PC-9 (cell line): Measurements from ENCODE around the gene TMEM203. TPM values are rescaled to one million over a fixed set of nuclear protein-coding genes. Genes with fewer than 3 reads are reported as not detected.
A peak's percentile ranks its signal among the peaks of the same experiment; 100 is the strongest.

Experiments
- BruUV-seq: library from RNA; stranded (reverse); fragments of 400-500 nt; replicated peaks from 2 replicates; lab custom pipeline; 2021; lab: Mats Ljungman, UMichigan
- CTCF ChIA-PET: fragments of 300-600 bp; sonication (Branson Sonifier 250); formaldehyde crosslinking; loops from one replicate; lab custom pipeline; 2022; ENCODE audit warnings: antibody characterized with exemption; lab: Charles Lee
- POLR2A ChIA-PET: fragments of 300-600 bp; sonication (Branson Sonifier 250); formaldehyde crosslinking; loops from one replicate; lab custom pipeline; 2022; ENCODE audit warnings: antibody characterized with exemption; ENCODE audit not compliant: unreplicated experiment; lab: Charles Lee
- DNase-seq, 2 experiments: peaks; one replicate each; pipeline versions ENCODE4 v3.0.0 to v3.0.0-alpha.2; 2015 to 2022; ENCODE audit warnings: mixed read lengths in 1 of 2
- H2AFZ ChIP-seq: fragments of 200-600 bp; sonication (generic); 2 replicates; pipeline ENCODE4 v1.8.1; 2017; ENCODE audit warnings: antibody characterized with exemption
- H3F3A ChIP-seq: fragments of 200-600 bp; sonication (generic); 2 replicates; pipeline ENCODE4 v1.8.1; 2017; ENCODE audit warnings: antibody characterized with exemption, mild to moderate bottlenecking, low read depth; ENCODE audit not compliant: insufficient read depth
- H3K27ac ChIP-seq: fragments of 200-600 bp; sonication (generic); 2 replicates; pipeline ENCODE4 v1.6.1; 2016; ENCODE audit warnings: mixed run types
- H3K27me3 ChIP-seq: fragments of 200-600 bp; sonication (generic); 2 replicates; pipeline ENCODE4 v1.6.1; 2016; ENCODE audit warnings: low read depth, mixed run types; ENCODE audit not compliant: insufficient read depth
- H3K36me3 ChIP-seq: fragments of 200-600 bp; sonication (generic); 2 replicates; pipeline ENCODE4 v1.6.1; 2016; ENCODE audit warnings: low read depth, mixed run types
- H3K4me1 ChIP-seq: fragments of 200-600 bp; sonication (generic); replicated peaks from 2 replicates; pipeline ENCODE4 v1.6.1; 2016; ENCODE audit warnings: mixed run types; ENCODE audit not compliant: insufficient read depth
- H3K4me2 ChIP-seq: fragments of 200-600 bp; sonication (generic); 2 replicates; pipeline ENCODE4 v1.6.1; 2017; ENCODE audit warnings: mixed run types
- H3K4me3 ChIP-seq: fragments of 200-600 bp; sonication (generic); 2 replicates; pipeline ENCODE4 v1.6.1; 2016; ENCODE audit warnings: mixed run types
- H3K79me2 ChIP-seq: fragments of 200-600 bp; sonication (generic); 2 replicates; pipeline ENCODE4 v1.6.1; 2017; ENCODE audit warnings: low read depth, mixed run types
- H3K9me2 ChIP-seq: fragments of 200-600 bp; sonication (generic); 2 replicates; pipeline ENCODE4 v1.8.1; 2017; ENCODE audit warnings: mild to moderate bottlenecking; ENCODE audit not compliant: insufficient read depth
- H3K9me3 ChIP-seq: fragments of 200-600 bp; sonication (generic); 2 replicates; pipeline ENCODE4 v1.8.1; 2016; ENCODE audit warnings: low read depth; ENCODE audit not compliant: insufficient read depth
- H4K20me1 ChIP-seq: fragments of 200-600 bp; sonication (generic); 2 replicates; pipeline ENCODE4 v1.8.1; 2017; ENCODE audit not compliant: insufficient read depth
- CTCF ChIP-seq: fragments of 200-600 bp; sonication (generic); conservative IDR thresholded peaks from 2 replicates; pipeline ENCODE4 v1.6.1; 2017; ENCODE audit warnings: mixed run types, antibody characterized with exemption, mild to moderate bottlenecking, moderate library complexity
- EZH2 ChIP-seq: fragments of 200-600 bp; sonication (generic); IDR thresholded peaks from 2 replicates; pipeline ENCODE4 v1.8.0; 2017; ENCODE audit warnings: antibody characterized with exemption, low read depth
- intact Hi-C: fragments of 100-400 bp; cut with micrococcal nuclease; formaldehyde crosslinking; loops from one replicate; pipeline ENCODE4 v1.10.0; 2022; ENCODE audit not compliant: unreplicated experiment
- total RNA-seq: library from RNA; stranded (reverse); gene quantifications from 2 replicates; pipeline ENCODE4 v1.2.3, GENCODE V29; 2021

The TMEM203 gene
- total RNA-seq, 1 experiment from 2014 or later = 45.5 TPM

- H3K79me2 ChIP-seq = peaks cover 6% of the 10 kb centered on the region; the same call in 1 of the 2 replicates
- intact Hi-C loops = no loop called here
Observed at GRCh38 chr9:137229903-137230704, 24.7 kb upstream of the TMEM203 start.

GRCh38 chr9:137228968-137229896, 23.8 kb upstream of the TMEM203 start:
- Histone ChIP-seq H3K4me1 (peaks cover 50% of the 10 kb centered on the region), H4K20me1 (no peaks in the 10 kb centered on the region), H3K27me3 (no peaks in the 10 kb centered on the region), H3K4me3 (peak overlapping the region; percentile 29; the same call in 1 of the 2 replicates), H3K36me3 (no peaks in the 10 kb centered on the region), H3K4me2 (peak overlapping the region; percentile 71), H3K9me3 (no peaks in the 10 kb centered on the region), H2AFZ (no peak overlapping the region), H3K9me2 (no peaks in the 10 kb centered on the region), H3F3A (peaks cover 34% of the 10 kb centered on the region), H3K79me2 (peaks cover 7% of the 10 kb centered on the region; the same call in 1 of the 2 replicates), H3K27ac (no peak overlapping the region)
- no peak for DNase-seq
- TF ChIP-seq CTCF (no peak), EZH2 (no peak)
- BruUV-seq = no TSS peak
- CTCF ChIA-PET = no interaction called here
- POLR2A ChIA-PET = no interaction called here
- intact Hi-C loops = no loop called here

More at GRCh38 chr9:137229903-137230704, 24.7 kb upstream of the TMEM203 start:
- Histone ChIP-seq H3K4me2 (no peak overlapping the region), H3K4me1 (peaks cover 41% of the 10 kb centered on the region), H2AFZ (no peak overlapping the region), H3F3A (peaks cover 26% of the 10 kb centered on the region), H3K27ac (no peak overlapping the region), H4K20me1 (no peaks in the 10 kb centered on the region; the same call in 1 of the 2 replicates), H3K4me3 (no peak overlapping the region), H3K9me2 (no peaks in the 10 kb centered on the region), H3K36me3 (no peaks in the 10 kb centered on the region), H3K9me3 (no peaks in the 10 kb centered on the region), H3K27me3 (no peaks in the 10 kb centered on the region)
- ChIA-PET POLR2A (no interaction called here), CTCF (interaction anchor here (0.6 kb wide), 1 partner anchor 201 kb away, joined by 3 read pairs; no protein-coding TSS in a partner anchor)
- no peak for DNase-seq
- TF ChIP-seq CTCF = no peak
- TF ChIP-seq EZH2 = no peak
- BruUV-seq = no TSS peak

- peak overlapping the region; percentile 29; the same call in 1 of the 2 replicates for H3K4me3 ChIP-seq
- ChIA-PET POLR2A (interaction anchor here (0.6 kb wide), 1 partner anchor 12 kb away, joined by 7 read pairs; no protein-coding TSS in a partner anchor), CTCF (interaction anchor here (2.3 kb wide), 1 partner anchor 39 kb away, joined by 15 read pairs; the partner anchor contains the start of gene SSNA1)
- H2AFZ ChIP-seq = no peak overlapping the region
- H3K27me3 ChIP-seq = no peaks in the 10 kb centered on the region
- peak; percentile 59 to 80 for DNase-seq
- H3K9me2 ChIP-seq = no peaks in the 10 kb centered on the region
- H3K9me3 ChIP-seq = no peaks in the 10 kb centered on the region
- no TSS peak for BruUV-seq
- H3K36me3 ChIP-seq = no peaks in the 10 kb centered on the region
- H3K4me1 ChIP-seq = peaks cover 55% of the 10 kb centered on the region
- peaks cover 41% of the 10 kb centered on the region for H3F3A ChIP-seq
- H3K4me2 ChIP-seq = peak overlapping the region; percentile 71
- intact Hi-C loops = no loop called here
- H4K20me1 ChIP-seq = no peaks in the 10 kb centered on the region
- TF ChIP-seq CTCF (no peak), EZH2 (no peak)
- H3K79me2 ChIP-seq = peaks cover 7% of the 10 kb centered on the region; the same call in 1 of the 2 replicates
- no peak overlapping the region for H3K27ac ChIP-seq
Observed at GRCh38 chr9:137228506-137228967, 23.1 kb upstream of the TMEM203 start.
